Heart right ventricle (tissue), 16 donors: ENCODE measurements around the gene NDEL1. TPM values are rescaled to one million over a fixed set of nuclear protein-coding genes. Genes with fewer than 3 reads are reported as not detected.

Experiments
- ATAC-seq, 8 donors: fragments of 200-7000 bp; cut with Tn5 transposase; one replicate each; pipeline ENCODE4 v1.9.1; 2020; ENCODE audit warnings: mild to moderate bottlenecking in 8 of 8, moderate library complexity in 8 of 8, moderate number of reproducible peaks in 1 of 8
- DNase-seq, 2 donors: peaks; one replicate each; pipeline ENCODE4 v3.0.0-alpha.2; 2020
- H3K27ac ChIP-seq, 10 donors: fragments of 200-600 bp; sonication (generic) in 2 of 10; one replicate each; pipeline versions ENCODE4 v1.5.0 to v1.8.0; 2020 to 2022; ENCODE audit warnings: mild to moderate bottlenecking in 3 of 10
- H3K27me3 ChIP-seq, 7 donors: fragments of 200-600 bp; one replicate each; pipeline ENCODE4 v1.8.0; 2021 to 2022; ENCODE audit warnings: mild to moderate bottlenecking in 2 of 7
- H3K36me3 ChIP-seq, 9 donors: fragments of 200-600 bp; sonication (generic) in 1 of 9; one replicate each; pipeline versions ENCODE4 v1.5.0 to v1.8.0; 2020 to 2022; ENCODE audit warnings: mild to moderate bottlenecking in 2 of 9
- H3K4me1 ChIP-seq, 9 donors: fragments of 200-600 bp; sonication (generic) in 1 of 9; one replicate each; pipeline versions ENCODE4 v1.5.0 to v1.8.0; 2020 to 2022; ENCODE audit warnings: mild to moderate bottlenecking in 4 of 9
- H3K4me3 ChIP-seq, 10 donors: fragments of 200-600 bp; sonication (generic) in 2 of 10; one replicate each; pipeline versions ENCODE4 v1.5.0 to v1.8.0; 2020 to 2022; ENCODE audit warnings: mild to moderate bottlenecking in 7 of 10, moderate library complexity in 2 of 10
- H3K9me3 ChIP-seq, 11 donors: fragments of 200-600 bp in 10 of 11; sonication (generic) in 2 of 11; one replicate each; pipeline versions ENCODE4 v1.5.0 to v1.8.0; 2013 to 2022; ENCODE audit warnings: mild to moderate bottlenecking in 2 of 11, control low read depth in 1 of 11, moderate library complexity in 1 of 11
- CTCF ChIP-seq, 9 donors: fragments of 200-600 bp; sonication (generic) in 2 of 9; IDR thresholded peaks; one replicate each; pipeline versions ENCODE4 v1.5.0 to v1.8.0; 2021 to 2022; ENCODE audit warnings: antibody characterized with exemption in 9 of 9, mild to moderate bottlenecking in 5 of 9, moderate library complexity in 1 of 9
- WGBS, 2 donors: extraction: QIAGEN DNeasy Blood & Tissue Kit; methylation state at CpG; one replicate each; pipeline ENCODE4 v1.1.7; 2013; ENCODE audit warnings: inconsistent platforms in 1 of 2; 5-methylcytosine and 5-hydroxymethylcytosine counted together
- intact Hi-C, 10 donors: fragments of 100-400 bp; cut with DNase I; formaldehyde crosslinking; loops; one replicate each; pipeline versions ENCODE4 v1.11.1 to v1.14.2; 2022
- polyA plus RNA-seq, 2 donors: library from polyadenylated mRNA; stranded (reverse); fragments of 200-250 nt; gene quantifications; one replicate each; pipeline ENCODE4 v1.2.3, GENCODE V29; 2013
- total RNA-seq, 10 donors: library from RNA; stranded (reverse); fragmentation: NEBNext Ultra II Directional in 3 of 10; extraction: Animal tissue kit (Norgen Biotek cat#: 25700) in 3 of 10; gene quantifications; one replicate each; pipeline versions ENCODE4 v1.2.1 to v1.2.4, GENCODE V29; 2021 to 2023
- donor health status: Arrhythmogenic right ventricular cardiomyopathy.
- donor health status: ischemic (EF 13 %, LVEDD 7.1; RV severe dilation, severe dysfunction).
- donor health status: healthy with polysubstance abuse.
- donor health status: DM: no; HTN: yes; CAD: no.
- donor health status: DM: no; HTN: no; CAD: no.
- donor health status: ischemic (EF 25% LVEDD 6.9; RV normal size, moderate dysfunction).
- donor health status: ischemic (EF 25% LVEDD 5.7; RV mildly dilated, moderate dysfunction).
- donor health status: healthy.
- donor health status: DM: yes; HTN: yes; CAD: no.
- donor health status: Ischemic cardiomyopathy.
- donor health status: ischemic (EF 35%, LVEDD 5.7; RV mildly dilated, moderate dysfunction).
- donor health status: nonischemic (EF 11% LVEDD 7.7; RV severe dilation, severe dysfunction).
- donor health status: DM: yes; HTN: yes; CAD: no.
- donor health status: PGD.
- donor health status: ischemic (EF 29% LVEDD 5.4; RV normal size, mild dysfunction).
- donor health status: nonischemic (EF 23%, LVEDD 6.1; RV moderate dilation, normal function).

NDEL1 gene
- total and polyA plus RNA-seq, 12 donors: 21.2 to 37.0 (median 26.9) TPM

GRCh38 chr17:8409966-8410882 is 25.5 kb upstream of the NDEL1 start:
- Histone ChIP-seq H3K9me3 (no peaks in the 10 kb centered on the region), H3K27ac (no peak overlapping the region), H3K4me1 (peaks cover 0 to 23% (median 4%) of the 10 kb centered on the region in 9 donors), H3K27me3 (peaks cover 0 to 6% (median 0%) of the 10 kb centered on the region in 7 donors), H3K36me3 (no peaks in the 10 kb centered on the region), H3K4me3 (no peak overlapping the region)
- DNase-seq (peak; percentile 87 to 90), ATAC-seq (peak; percentile 87 to 96 (median 94))
- WGBS, 2 donors: 24 to 26% methylated on average over 19 of the region's 19 CpGs
- intact Hi-C loops: loop anchor here (1.0 to 10.0 kb wide), 15 partner anchors 65 to 485 kb away; partner anchors contain the start of gene CCDC42 (in 1 of the 10)
- peak; percentile 74 to 92 (median 87) for TF ChIP-seq CTCF (IDR thresholded peaks at IDR 0.05)

- intact Hi-C loops: loop anchor here (1.0 to 10.0 kb wide), 15 partner anchors 64 to 484 kb away; partner anchors contain the start of gene CCDC42 (in 1 of the 10)
- Histone ChIP-seq H3K9me3 (no peaks in the 10 kb centered on the region), H3K4me1 (peaks cover 0 to 23% (median 4%) of the 10 kb centered on the region in 9 donors), H3K27me3 (peaks cover 0 to 13% (median 0%) of the 10 kb centered on the region in 7 donors), H3K27ac (no peak overlapping the region), H3K4me3 (no peak overlapping the region), H3K36me3 (no peaks in the 10 kb centered on the region)
- DNase-seq (no peak), ATAC-seq (no peak)
- WGBS, 2 donors: 72 to 92% methylated on average over 1 of the region's 1 CpG
- no peak for TF ChIP-seq CTCF (IDR thresholded peaks at IDR 0.05)
Measured at GRCh38 chr17:8410883-8411238, 24.8 kb upstream of the NDEL1 start.

GRCh38 chr17:8412089-8412488 is 23.6 kb upstream of the NDEL1 start:
- intact Hi-C loops: loop anchor here (5.0 to 10.0 kb wide), 9 partner anchors 63 to 483 kb away; partner anchors contain the start of gene CCDC42 (in 1 of the 10)
- no peak for ATAC-seq
- no peaks in the 10 kb centered on the region for H3K36me3 ChIP-seq
- H3K27me3 ChIP-seq: peaks cover 0 to 13% (median 0%) of the 10 kb centered on the region in 7 donors
- DNase-seq: no peak
- no peak overlapping the region for H3K4me3 ChIP-seq
- H3K9me3 ChIP-seq: no peaks in the 10 kb centered on the region
- peaks cover 0 to 25% (median 4%) of the 10 kb centered on the region in 9 donors for H3K4me1 ChIP-seq
- TF ChIP-seq CTCF (IDR thresholded peaks at IDR 0.05): no peak
- H3K27ac ChIP-seq: peak overlapping the region in 1 of 10 donors; percentile 82
- WGBS, 2 donors: 73 to 77% methylated on average over 5 of the region's 5 CpGs

GRCh38 chr17:8413328-8413727 is 22.4 kb upstream of the NDEL1 start:
- Histone ChIP-seq H3K4me3 (peak overlapping the region in 1 of 10 donors; percentile 24), H3K9me3 (no peaks in the 10 kb centered on the region), H3K36me3 (no peaks in the 10 kb centered on the region), H3K27ac (peak overlapping the region in 2 of 10 donors; percentile 34 to 82), H3K4me1 (peaks cover 0 to 38% (median 4%) of the 10 kb centered on the region in 9 donors), H3K27me3 (peaks cover 0 to 13% (median 0%) of the 10 kb centered on the region in 7 donors)
- no peak for DNase-seq
- ATAC-seq: no peak
- intact Hi-C loops: loop anchor here (5.0 to 10.0 kb wide), 9 partner anchors 61 to 481 kb away; partner anchors contain the start of gene CCDC42 (in 1 of the 10)
- TF ChIP-seq CTCF (IDR thresholded peaks at IDR 0.05): no peak
- WGBS, 2 donors: 76% methylated on average over 4 of the region's 4 CpGs
